ENCODE results near the gene THSD7B.

THSD7B gene

DNA sequence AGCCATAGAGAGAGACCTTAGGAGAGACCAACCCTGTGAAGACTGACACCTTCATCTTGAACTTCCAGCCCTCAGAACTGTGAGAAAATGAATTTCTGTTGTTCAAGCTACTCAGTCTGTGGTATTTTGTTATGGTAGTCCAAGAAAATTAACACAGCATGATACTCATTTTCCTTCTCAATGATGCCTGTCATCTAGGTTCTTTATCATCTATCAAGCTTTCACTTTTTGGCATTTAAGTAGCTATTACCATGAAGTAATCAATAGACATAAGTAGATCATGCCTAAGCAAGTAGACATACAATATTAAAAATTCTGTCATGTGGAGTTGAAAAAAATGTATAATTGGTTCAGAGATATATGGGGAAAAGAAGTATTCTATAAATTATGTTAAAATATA is 444.7 kb downstream of the THSD7B start:
- DNase-seq: no peak

DNA sequence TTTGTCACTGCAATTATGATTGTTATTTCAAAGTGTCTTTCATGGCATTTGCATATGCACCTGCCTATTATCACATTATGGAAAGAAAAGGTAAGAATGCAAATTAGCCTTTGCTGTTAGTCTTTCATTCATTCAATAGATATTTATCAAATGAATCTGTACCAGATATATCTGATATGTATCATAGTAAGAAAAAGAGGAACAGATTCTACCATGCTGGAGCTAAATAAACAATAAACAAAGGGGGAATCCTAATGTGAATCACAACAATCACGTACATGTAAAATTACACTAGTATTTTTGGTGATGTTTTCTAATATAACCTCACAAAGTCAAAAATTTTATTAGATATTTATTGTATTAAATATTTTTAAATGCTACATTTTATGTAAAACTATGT is 446.4 kb downstream of the THSD7B start:
- DNase-seq: no peak

DNA sequence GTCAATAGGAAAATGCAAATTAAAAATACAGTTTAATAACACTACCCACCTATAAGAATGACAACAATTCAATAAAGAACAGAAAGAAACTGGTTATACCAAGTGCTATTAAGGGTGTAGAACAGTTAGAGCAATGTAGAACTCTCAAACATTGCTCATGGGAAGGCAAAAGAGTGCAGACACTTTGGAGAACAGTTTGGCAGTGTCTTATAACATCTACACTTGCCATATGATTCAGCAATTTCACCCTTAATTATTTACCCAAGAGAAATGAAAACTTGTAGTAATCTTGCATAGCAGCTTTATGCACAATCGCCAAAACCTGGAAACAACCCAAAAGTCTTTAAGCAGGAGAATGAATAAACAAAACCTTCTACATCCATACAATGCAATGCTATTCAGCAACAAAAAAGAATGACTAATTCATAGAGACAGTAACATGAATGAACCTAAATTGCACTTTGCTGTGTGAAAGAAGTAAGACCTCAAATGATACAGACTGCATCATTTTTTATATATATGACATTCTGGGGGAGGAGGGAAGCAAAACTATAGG is 455.2 kb downstream of the THSD7B start:
- no peak for DNase-seq

DNA sequence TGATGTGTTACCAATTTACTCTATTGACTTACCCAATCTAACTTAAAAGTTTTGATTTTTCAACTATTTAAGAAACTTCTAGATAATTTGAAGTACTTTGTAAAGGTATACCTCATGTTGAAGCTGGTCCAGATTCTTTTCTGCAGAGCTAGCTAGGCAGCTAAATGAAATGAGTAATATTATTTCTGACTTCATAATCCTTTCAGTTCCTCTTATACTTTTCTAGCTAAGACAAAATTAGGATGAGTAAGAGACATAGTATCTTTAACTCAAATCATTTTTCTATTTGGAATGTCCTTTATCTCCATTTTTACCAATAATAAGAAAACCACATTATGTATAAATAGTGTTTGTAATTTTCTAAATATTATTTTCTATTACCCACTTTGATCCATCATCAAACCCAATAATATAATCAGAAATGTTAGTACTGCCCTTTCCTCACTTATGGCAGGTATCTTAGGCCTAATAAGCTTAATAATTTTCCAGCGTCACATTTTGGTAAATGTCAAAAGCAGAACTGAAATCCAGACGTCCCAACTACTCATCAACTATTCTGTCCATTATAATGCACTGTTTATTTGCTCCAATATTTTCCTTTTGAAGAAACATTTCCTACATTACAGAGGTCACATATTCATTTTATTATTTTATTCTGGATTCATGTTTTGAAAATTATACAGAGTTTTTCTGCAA is 456.6 kb downstream of the THSD7B start:
- DNase-seq: no peak

DNA sequence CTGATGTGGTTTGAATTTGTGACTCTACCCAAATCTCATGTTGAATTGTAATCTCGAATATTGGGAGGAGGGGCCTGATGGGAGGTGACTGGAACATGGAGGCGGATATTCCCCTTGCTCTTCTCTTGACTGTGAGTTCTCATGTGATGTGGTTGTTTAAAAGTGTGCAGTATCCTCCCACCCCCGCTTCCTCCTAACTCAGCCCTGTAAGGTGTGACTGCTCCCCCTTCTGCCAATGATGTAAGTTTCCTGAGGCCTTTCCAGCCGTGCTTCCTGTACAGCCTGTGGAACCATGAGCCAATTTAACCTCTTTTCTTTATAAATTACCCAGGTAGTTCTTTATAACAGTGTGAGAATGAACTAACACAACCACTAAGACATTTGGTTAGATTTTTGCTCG is 458.4 kb downstream of the THSD7B start:
- no peak for DNase-seq

DNA sequence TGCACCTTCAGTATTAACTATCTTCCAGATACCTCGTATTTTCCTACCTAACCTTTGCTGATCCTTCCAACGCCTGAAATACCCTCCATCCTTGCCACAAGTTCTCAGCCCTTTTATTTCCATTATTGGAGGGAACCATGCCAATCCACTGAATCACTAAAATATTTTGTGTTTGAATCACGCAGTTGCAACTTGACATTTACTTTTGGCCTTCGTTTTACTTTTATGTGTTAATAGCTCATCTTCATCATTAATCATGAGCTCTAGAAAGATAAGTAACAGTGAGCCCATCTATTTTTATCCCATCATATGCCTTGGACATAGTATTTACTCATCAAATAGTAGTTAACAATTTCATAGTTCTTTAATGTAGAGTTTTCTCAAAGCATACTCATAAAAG is 463.2 kb downstream of the THSD7B start:
- DNase-seq: no peak

DNA sequence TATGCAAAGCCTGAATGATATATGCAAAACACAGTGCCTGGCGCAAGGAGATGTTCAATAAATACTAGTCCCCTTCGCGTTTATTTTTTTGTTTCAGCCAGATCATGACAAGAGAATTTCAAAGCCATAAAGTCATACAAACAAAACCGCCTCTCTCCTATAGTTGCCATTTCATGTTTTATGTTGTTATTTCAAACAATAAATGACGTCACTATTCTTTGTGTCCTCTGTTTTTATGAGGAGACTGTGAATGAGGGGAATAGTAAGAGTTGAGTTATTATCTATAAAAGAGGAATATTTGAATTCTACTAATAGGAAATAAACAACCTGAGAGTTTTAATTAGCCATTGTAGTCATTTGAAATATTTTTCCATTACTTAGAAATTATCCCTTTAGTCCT is 464.5 kb downstream of the THSD7B start:
- no peak for DNase-seq

DNA sequence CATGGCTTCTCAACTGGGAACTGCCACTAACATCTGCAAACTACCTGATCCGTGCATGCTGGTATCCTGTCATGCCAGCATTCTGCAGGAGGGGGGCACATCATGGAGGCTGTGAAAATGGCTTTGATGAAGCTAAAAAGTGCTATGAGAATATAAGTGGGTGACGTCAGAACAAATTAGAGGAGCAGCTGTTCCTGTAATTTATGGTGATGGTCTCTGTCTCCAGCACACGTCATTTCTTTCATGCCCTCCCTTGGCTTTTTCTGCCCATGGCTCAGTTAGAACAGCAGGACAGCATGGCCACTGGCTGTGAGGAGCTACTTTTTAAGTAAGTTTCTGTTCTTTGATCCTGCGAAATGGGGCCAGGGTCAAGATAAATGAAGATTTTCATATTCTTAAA is 466.3 kb downstream of the THSD7B start:
- no peak for DNase-seq

DNA sequence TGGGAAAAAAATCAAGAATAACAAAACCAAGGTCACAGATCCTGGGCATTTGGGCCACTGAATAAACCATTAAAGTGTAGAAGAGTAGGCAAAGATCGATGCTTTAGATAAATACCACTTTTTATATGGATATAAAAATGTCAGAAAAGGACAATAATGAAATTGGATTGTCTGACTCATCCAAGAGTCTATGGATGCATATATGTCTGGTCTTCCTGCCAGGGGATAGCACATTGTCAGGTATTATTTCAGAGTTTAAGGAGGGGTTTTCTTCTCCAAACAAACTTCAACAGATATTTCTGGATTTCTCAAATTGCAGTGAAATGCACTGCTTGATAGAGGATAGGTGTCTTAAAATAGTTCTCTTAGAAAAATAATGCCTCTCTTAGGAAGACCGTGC is 466.7 kb downstream of the THSD7B start:
- DNase-seq: no peak

DNA sequence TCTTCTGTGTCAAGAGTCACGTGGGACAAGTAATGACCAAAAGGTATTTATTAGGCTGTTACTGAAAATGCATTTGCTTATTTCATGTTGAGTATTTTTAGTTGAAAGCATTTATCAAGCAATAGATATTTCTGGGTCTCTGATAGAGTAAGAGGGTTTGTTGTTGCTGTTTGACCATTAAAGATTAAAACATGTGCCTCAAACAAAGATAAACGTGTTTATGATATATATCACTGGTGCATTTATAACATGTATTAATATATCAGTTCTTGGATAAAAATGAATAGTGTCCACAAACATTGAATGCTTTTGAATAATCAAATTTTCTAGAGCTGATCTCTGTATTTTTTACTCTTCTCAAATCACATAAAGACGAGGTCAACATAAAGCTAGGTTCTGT is 467.7 kb downstream of the THSD7B start:
- DNase-seq: no peak

DNA sequence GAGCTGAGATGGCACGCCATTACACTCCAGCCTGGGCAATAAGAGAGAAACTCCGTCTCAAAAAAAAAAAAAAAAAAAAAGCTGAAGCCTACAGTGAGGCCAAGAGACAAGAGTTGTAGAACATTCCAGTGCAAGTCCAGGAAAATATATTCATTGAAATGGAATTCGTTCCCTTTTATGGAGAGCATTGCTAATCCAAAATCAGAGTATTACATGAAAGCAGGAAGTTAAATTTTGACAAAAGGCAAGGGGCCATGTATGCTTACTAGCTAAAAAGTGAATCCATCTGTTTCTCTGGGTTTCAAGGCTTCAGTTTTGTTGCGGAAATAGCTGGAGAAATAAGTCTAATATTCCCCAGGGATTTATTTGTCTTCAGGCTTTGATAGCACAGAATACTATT is 471.7 kb downstream of the THSD7B start:
- DNase-seq: no peak

DNA sequence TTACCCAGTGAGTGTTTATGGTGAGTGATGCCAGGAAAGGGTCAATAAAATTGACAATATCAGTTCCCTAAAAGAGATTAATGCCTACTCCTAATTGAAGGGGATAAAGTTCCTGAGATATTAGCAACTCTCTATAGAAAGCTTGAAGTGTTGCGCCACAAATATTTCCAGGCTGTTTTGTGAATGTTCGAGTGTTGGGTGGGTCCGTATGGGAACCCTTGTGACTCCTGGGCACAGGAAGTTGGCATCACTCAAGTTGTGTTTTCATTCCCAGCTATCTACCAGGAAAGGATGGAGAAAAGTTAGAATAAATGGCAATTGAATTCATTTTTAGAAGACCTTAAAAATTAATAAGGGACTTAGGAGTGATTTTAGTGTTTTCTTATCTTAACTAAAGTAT is 472.7 kb downstream of the THSD7B start:
- no peak for DNase-seq

DNA sequence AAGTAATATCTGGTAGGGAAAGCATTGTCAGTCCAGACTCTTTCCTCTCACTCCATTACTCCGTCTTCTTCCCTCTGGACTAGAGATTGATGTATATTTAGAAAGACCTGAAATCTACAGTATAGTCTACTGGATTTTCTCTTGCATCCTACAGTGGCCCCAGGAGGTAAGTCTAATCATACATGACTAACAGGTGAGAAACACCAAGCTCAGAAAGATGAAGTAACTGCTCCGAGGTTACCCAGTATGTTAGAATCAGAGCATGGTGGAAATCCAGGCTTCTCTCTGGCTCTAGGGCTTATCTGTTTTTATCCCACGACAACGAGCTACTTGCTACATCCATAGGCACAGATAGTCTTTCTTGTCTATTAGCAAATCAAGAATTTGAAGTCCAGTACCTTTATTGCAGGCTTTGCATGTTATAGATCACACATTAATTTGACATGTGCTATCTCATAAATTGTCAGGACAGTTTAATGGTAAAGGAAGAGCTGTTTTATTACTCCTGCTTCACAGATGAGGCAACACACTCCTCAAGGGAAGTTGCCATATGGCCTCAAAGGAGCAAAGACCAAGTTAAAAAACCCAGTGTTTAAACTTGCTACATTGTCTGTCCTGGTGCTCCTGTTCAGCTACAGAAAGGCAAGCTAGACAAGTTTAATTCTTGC is 484.3 kb downstream of the THSD7B start:
- no peak for DNase-seq

DNA sequence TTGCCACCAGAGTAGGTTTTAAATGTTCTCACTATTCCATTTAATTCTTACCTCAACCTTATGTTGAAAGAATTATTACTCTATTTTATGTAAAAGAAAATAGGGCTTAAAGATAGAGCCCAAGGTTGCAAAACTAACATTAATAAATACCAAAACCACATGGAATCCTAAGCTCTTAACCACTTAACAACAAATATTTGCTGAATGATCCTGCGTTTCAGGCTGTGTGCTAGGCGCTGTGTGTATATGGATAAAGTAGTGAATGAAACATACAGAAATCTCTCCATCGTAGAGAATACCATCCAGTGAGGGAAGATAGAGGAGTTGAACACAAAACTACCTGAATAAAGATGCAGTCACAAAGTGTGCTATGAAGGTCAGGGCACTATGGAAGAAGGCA is 485.1 kb downstream of the THSD7B start:
- no peak for DNase-seq

DNA sequence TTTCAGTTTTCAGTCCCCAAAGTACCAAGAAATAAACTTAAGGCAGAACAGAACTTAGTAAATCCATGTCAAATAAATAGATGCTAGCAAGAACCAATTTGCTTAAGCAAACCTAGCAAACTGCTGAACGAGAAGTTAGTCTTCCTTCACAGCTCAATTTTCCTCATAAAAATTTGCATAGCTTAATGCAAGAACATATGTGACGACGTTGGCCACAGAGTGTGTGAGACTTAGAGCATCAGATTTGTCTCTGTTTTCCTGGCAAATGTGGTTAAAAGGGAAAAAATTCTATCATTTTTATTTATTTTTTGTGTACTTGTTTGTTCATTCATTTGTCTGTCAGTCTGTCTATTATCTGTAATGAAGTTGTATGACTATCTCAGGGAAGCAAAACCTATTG is 485.7 kb downstream of the THSD7B start:
- DNase-seq: no peak

DNA sequence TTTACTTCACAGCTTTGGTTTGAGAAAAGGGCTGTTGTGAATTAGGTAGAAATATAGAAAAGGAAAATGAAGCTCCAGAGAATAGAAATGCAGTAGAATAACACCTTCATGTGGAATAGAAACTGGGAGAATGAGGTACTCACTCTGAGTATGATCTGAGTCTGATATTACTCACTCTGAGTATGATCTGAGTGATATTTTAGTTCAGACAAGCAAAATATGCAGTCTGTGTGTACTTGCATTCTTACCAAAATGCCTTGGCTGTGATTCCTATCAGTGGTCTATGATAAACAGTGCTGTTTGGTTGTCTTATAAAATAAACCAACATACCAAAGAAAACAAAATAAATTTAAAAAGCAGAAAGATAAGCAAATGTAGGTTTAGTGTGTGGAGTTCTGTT is 487.6 kb downstream of the THSD7B start:
- DNase-seq: no peak

DNA sequence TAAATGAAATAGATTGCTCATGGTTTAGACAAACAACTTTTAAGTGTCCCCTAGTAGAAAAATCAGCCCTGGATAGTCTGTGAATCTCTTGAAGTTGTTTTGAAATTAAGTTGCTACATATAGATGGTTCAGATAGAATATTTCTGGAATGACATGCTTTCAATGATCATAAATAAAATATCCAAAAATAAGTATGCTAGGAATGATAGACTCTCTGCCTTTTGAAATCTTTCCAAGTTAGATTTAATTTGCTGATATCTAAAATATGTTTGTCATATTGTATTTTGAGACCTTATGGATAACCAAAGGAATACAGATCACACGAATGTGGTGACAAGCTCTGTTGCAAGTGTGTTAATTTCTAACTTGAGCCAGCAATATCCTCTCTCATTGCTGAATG is 488.7 kb downstream of the THSD7B start:
- DNase-seq: no peak

DNA sequence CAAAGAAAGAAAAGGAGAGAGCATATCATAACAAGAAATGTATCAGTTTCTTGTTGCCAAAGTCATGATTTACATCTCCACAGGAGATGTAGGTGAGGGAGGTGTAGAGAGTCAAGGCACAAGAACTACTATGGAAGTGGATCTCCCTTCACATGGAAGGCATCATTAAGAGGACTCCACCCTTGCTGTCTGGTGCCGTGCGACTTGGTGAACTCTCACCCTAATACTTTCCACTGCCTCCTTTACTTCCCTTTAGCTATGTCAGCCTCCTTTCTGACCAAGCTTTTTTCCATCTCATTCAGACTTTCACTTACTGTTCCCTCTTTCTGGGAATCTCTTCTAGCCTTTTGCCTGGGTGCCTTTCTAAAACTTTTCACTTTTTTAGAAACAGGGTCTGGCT is 490.0 kb downstream of the THSD7B start:
- DNase-seq: no peak

DNA sequence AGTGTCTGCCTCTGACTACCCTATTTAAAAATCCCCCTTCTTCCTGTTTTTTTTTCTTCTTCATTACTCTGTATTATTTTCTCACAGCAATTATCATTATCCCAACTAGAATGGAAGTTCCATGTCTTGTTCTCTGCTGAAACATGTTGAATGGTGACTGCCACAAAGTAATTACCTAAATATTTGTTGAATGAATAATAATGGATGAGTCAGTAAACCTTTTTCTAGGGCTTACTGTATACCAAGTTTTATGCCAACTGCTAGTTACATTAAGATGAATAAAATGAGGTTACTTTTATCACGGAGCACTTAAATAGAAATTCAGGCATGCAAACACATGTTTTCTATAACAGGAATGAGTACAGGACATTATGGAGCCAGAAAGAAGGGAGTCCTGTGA is 490.6 kb downstream of the THSD7B start:
- DNase-seq: no peak

DNA sequence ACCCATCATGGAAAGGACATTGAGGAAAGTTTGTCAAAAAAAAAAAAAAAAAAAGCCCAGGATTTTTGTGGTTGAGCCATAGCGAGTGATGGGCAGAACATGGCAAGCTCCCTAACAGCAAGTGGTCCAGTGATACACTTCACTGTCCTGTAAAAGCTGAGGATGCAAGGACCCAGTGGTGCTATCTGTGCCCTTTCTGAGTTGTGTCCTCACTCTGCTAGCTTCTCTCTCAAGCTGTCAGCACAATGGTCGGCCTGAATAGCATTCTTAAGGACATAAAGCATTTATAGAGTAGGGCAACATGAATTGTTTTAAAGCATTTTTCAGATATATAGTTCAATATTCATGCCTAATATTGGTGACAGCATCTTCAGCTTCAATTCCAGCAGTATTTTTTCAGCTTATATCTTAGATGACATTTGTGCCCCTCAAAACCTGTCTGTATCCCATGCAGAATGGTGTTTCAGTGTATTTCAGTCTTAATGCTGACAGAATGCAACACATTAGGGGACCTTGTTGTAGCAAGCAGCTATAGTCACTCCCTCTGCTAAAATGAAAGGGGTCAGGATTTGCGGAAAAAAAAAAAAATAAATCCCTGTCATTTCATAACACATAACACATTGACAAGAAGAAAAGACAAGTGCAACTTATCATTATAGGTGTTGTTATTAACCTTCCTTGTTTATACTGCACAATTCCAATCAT is 496.7 kb downstream of the THSD7B start:
- no peak for DNase-seq

DNA sequence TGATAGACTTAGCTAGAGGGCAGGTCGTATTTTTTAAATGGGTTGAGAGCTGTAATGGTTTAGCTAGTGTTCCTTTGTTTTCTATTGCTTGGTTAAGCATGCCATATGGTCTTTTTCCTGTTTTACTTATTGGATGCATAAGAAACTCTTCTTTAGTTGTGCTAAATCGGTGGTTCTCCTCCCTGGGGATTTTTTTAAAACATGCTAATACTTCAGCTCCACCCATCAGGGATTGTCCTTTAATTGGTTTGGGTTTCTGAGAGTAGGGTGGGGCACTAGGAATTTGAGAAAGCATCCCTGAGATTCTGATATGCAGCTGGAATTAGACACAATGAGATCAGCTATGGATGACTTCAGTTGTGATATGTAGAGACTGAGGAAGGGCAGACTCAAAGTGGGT is 497.2 kb downstream of the THSD7B start:
- DNase-seq: no peak

DNA sequence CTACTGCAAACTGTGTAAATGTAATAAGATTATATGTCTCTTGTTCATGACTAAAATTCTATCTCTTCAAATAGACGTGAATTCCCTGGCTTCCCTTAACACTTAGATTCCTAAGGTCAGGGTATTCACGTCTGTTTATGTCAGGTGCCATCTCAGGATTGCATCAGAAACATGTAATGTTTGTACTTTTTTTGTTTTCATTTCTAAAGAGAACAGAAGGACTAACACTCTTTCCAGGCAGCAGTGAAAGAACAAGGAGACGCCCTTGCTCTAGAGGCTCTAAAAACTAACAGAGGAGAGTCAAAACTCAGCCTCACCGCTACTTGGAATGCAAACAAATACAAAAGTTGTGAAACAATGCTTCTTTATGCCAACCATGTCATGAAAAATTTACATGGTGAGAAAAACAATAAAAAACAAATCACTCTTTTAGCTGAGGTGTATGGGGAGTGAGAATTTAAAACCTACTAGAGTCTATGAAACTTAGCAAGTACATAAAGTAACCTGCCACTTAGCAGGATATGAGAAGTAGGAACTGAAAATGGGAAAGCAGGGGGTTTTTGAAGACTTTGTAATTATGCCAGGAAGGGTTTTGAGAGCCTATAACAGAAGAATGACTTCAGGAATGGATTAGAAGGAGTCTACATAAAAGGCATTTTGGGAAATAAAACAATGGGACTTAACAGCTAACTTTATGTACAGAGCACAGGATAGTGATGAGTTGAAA is 522.7 kb downstream of the THSD7B start:
- DNase-seq: no peak

DNA sequence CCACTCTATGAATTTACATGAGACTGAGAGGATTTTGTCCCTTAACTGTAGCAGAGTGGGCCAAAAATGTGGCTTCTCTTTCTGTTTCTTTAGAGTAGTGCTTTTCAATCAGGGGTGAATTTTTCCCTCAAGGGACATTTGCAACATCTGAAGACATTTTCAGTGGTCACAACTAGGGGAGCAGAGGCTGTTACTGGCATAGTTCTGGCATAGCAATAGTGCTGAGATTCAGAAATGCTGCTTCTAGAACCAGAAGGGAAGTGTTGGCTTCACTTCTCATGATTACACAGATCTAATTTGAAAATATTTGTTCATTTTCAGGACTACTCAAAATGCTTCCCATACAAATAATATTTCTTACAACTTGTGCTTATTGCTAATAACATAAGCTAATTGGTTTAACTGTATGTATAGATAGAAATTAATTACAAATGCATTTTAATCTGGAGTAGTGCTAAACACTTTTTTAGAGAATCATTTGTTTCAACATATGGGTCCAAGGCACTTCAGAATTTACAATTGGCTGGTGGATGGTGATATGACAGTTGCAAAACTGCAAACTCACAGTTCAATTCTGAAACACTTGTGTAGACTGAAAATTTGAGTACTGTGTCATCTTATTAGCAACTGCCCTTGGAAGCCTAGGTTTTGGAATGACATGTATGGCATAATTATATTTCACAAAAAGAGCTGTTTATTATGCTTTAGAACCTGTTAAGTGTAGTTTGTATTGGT is 526.7 kb downstream of the THSD7B start:
- no peak for DNase-seq
